HCT116 (cell line): ENCODE results near the gene SYTL3. TPM values are rescaled to one million over a fixed set of nuclear protein-coding genes. Genes with fewer than 3 reads are reported as not detected.
A peak's percentile ranks its signal among the peaks of the same experiment; 100 is the strongest.

Experiments
- ATAC-seq: fragments of 200-7000 bp; cut with Tn5 transposase; 2 replicates; pipeline ENCODE4 v1.9.1; 2020; ENCODE audit warnings: mild to moderate bottlenecking, moderate library complexity
- BruUV-seq: library from RNA; stranded (reverse); fragments of 400-500 nt; replicated peaks from 2 replicates; lab custom pipeline; 2021; lab: Mats Ljungman, UMichigan
- CTCF ChIA-PET: fragments of 300-600 bp; sonication (Branson Sonifier 250); formaldehyde crosslinking; loops from one replicate; lab custom pipeline; 2021; ENCODE audit warnings: antibody characterized with exemption; lab: Charles Lee
- POLR2A ChIA-PET: fragments of 300-600, 350-600 bp; sonication (Branson Sonifier 250); formaldehyde crosslinking; loops from one replicate; lab custom pipeline; 2021; ENCODE audit warnings: antibody characterized with exemption; lab: Charles Lee
- RAD21 ChIA-PET, 2 experiments: fragments of 300-600 bp; sonication (Branson Sonifier 250); formaldehyde crosslinking; loops; one replicate each; lab custom pipeline; 2023; ENCODE audit warnings: low total read pairs in 2 of 2; ENCODE audit not compliant: uncharacterized antibody in 2 of 2, unreplicated experiment in 2 of 2, low non-redundant PET in 1 of 2; lab: Charles Lee
- DNase-seq: peaks from one replicate; pipeline ENCODE4 v3.0.0-alpha.2; 2010; ENCODE audit warnings: low read depth, low spot score
- H2AFZ ChIP-seq: fragments of 200-600 bp; shearing (Covaris generic), sonication (generic); 2 replicates; pipeline ENCODE4 v1.6.1; 2017; ENCODE audit warnings: low read depth, mixed run types, mixed read lengths, antibody characterized with exemption, low read length; ENCODE audit not compliant: poor library complexity, severe bottlenecking
- H3K27ac ChIP-seq: 2 replicates; pipeline ENCODE4 v1.5.1; 2012; ENCODE audit warnings: low read depth, low read length
- H3K27me3 ChIP-seq: fragments of 200-600 bp; sonication (generic); 2 replicates; pipeline ENCODE4 v1.6.1; 2016; ENCODE audit warnings: mixed run types, low read length, mixed read lengths; ENCODE audit not compliant: insufficient read depth
- H3K36me3 ChIP-seq, 2 experiments: fragments of 200-500 bp in 1 of 2; fragments of 200-600 bp in 1 of 2; sonication (Bioruptor generic) in 1 of 2; sonication (generic) in 1 of 2; 2 replicates each; pipeline versions ENCODE4 v1.5.1 to v1.6.1; 2014 to 2016; ENCODE audit warnings: low read length in 2 of 2, inconsistent platforms in 1 of 2, mixed read lengths in 1 of 2, mixed run types in 1 of 2; ENCODE audit not compliant: insufficient read depth in 2 of 2, control insufficient read depth in 1 of 2
- H3K4me1 ChIP-seq, 2 experiments: fragments of 200-600 bp in 1 of 2; sonication (generic) in 1 of 2; 2 replicates each; pipeline versions ENCODE4 v1.5.1 to v1.6.1; 2012 to 2017; ENCODE audit warnings: low read length in 2 of 2, inconsistent platforms in 1 of 2, mild to moderate bottlenecking in 1 of 2, mixed read lengths in 1 of 2, mixed run types in 1 of 2, moderate library complexity in 1 of 2; ENCODE audit not compliant: insufficient read depth in 2 of 2, control insufficient read depth in 1 of 2
- H3K4me2 ChIP-seq: fragments of 200-600 bp; sonication (generic); 2 replicates; pipeline ENCODE4 v1.6.1; 2017; ENCODE audit warnings: mixed run types, low read length, mixed read lengths
- H3K4me3 ChIP-seq, 2 experiments: fragments of 200-600 bp in 1 of 2; sonication (generic) in 1 of 2; replicated peaks in 1 of 2; 2 replicates each; pipeline ENCODE4 v1.5.1; 2011 to 2016; ENCODE audit warnings: low read length in 2 of 2, control low read depth in 1 of 2, low read depth in 1 of 2, mild to moderate bottlenecking in 1 of 2, mixed read lengths in 1 of 2, mixed run types in 1 of 2
- H3K79me2 ChIP-seq: fragments of 200-600 bp; sonication (generic); 2 replicates; pipeline ENCODE4 v1.6.1; 2017; ENCODE audit warnings: mild to moderate bottlenecking, mixed run types, low read length, moderate library complexity, mixed read lengths; ENCODE audit not compliant: insufficient read depth
- H3K9ac ChIP-seq: fragments of 200-600 bp; sonication (generic); 2 replicates; pipeline ENCODE4 v1.6.1; 2016; ENCODE audit warnings: low read length, mixed read lengths
- H3K9me2 ChIP-seq: fragments of 200-600 bp; sonication (generic), shearing (Covaris generic); 2 replicates; pipeline ENCODE4 v1.6.1; 2017; ENCODE audit warnings: mixed run types, mild to moderate bottlenecking, moderate library complexity; ENCODE audit not compliant: insufficient read depth
- H3K9me3 ChIP-seq, 2 experiments: fragments of 200-500 bp in 1 of 2; fragments of 200-600 bp in 1 of 2; sonication (Bioruptor generic) in 1 of 2; sonication (generic) in 1 of 2; 2 replicates each; pipeline ENCODE4 v1.6.1; 2014 to 2017; ENCODE audit warnings: low read length in 2 of 2, mixed read lengths in 2 of 2, inconsistent platforms in 1 of 2, low read depth in 1 of 2, mild to moderate bottlenecking in 1 of 2, mixed run types in 1 of 2, moderate library complexity in 1 of 2; ENCODE audit not compliant: control insufficient read depth in 1 of 2, insufficient read depth in 1 of 2
- H4K20me1 ChIP-seq: fragments of 200-600 bp; sonication (generic), shearing (Covaris generic); 2 replicates; pipeline ENCODE4 v1.6.1; 2017; ENCODE audit warnings: mixed run types, mild to moderate bottlenecking, moderate library complexity; ENCODE audit not compliant: insufficient read depth
- CBX3 ChIP-seq: IDR thresholded peaks from 2 replicates; pipeline ENCODE4 v1.6.1; 2012; ENCODE audit warnings: low read depth
- EGR1 ChIP-seq: IDR thresholded peaks from 2 replicates; pipeline ENCODE4 v1.6.1; 2012; ENCODE audit warnings: low read depth
- POLR2A ChIP-seq: IDR thresholded peaks from 2 replicates; pipeline ENCODE4 v1.7.0; 2011; ENCODE audit warnings: borderline replicate concordance; ENCODE audit not compliant: insufficient read depth, insufficient read length; ENCODE audit errors: extremely low read depth
- POLR2AphosphoS5 ChIP-seq: IDR thresholded peaks from 2 replicates; pipeline ENCODE4 v1.6.1; 2011; ENCODE audit warnings: mild to moderate bottlenecking, low read depth, low read length, moderate library complexity
- RAD21 ChIP-seq: IDR thresholded peaks from 2 replicates; pipeline ENCODE4 v1.6.1; 2012; ENCODE audit warnings: low read depth, mild to moderate bottlenecking
- SIN3A ChIP-seq: IDR thresholded peaks from 2 replicates; pipeline ENCODE4 v1.6.1; 2012; ENCODE audit warnings: low read depth
- SP1 ChIP-seq: IDR thresholded peaks from 2 replicates; pipeline ENCODE4 v1.6.1; 2012; ENCODE audit warnings: low read depth
- SRF ChIP-seq: IDR thresholded peaks from 2 replicates; pipeline ENCODE4 v1.6.1; 2012; ENCODE audit warnings: low read depth
- TCF7L2 ChIP-seq: IDR thresholded peaks from 2 replicates; pipeline ENCODE4 v1.7.0; 2011; ENCODE audit warnings: borderline replicate concordance, inconsistent platforms; ENCODE audit not compliant: insufficient read depth, insufficient read length; ENCODE audit errors: extremely low read depth
- YY1 ChIP-seq: IDR thresholded peaks from 2 replicates; pipeline ENCODE4 v1.6.1; 2011; ENCODE audit warnings: low read length, low read depth, moderate library complexity, mild to moderate bottlenecking; ENCODE audit not compliant: insufficient replicate concordance; ENCODE audit errors: extremely low read depth
- intact Hi-C: fragments of 100-400 bp; cut with micrococcal nuclease; formaldehyde crosslinking; loops from 2 replicates; pipeline ENCODE4 v1.10.0; 2022
- total RNA-seq: library from RNA; stranded (reverse); gene quantifications from one replicate; pipeline ENCODE4 v1.2.1, GENCODE V29; 2021; ENCODE audit not compliant: unreplicated experiment
- TF ChIP-seq, protein P1 (sequence below): IDR thresholded peaks from 2 replicates; pipeline ENCODE4 v1.6.1; 2012

The SYTL3 gene
- total RNA-seq, 1 experiment from 2014 or later, result 55.3 TPM

GRCh38 chr6:158767709-158768108 is 117.9 kb downstream of the SYTL3 start:
- Histone ChIP-seq H3K9me3 (no peaks in the 10 kb centered on the region), H3K9me2 (no peaks in the 10 kb centered on the region), H3K27me3 (no peaks in the 10 kb centered on the region), H2AFZ (no peak overlapping the region), H3K4me3 (no peak overlapping the region), H3K79me2 (peaks cover 60% of the 10 kb centered on the region)
- POLR2A ChIA-PET, result interaction anchor here (0.7 to 9.3 kb wide), 4 partner anchors 25 to 101 kb away, joined by 3 to 39 read pairs (median 4); no protein-coding TSS in a partner anchor
- no peak for DNase-seq
- CTCF ChIA-PET, result interaction anchor here (2.5 kb wide), 1 partner anchor 49 kb away, joined by 11 read pairs; no protein-coding TSS in a partner anchor
- TF ChIP-seq YY1 (no peak), POLR2AphosphoS5 (no peak; the same call in 1 of the 2 replicates), SP1 (no peak), POLR2A (no peak)
- TF ChIP-seq, all 23 proteins: peak for 0
- Histone ChIP-seq H3K36me3 (peaks cover 58 to 79% of the 10 kb centered on the region in 2 experiments), H3K4me2 (peak overlapping the region; percentile 4; the same call in 1 of the 2 replicates), H3K27ac (peak overlapping the region; percentile 57), H3K9ac (peak overlapping the region; percentile 17; the same call in 1 of the 2 replicates), H4K20me1 (peaks cover 28% of the 10 kb centered on the region; the same call in 1 of the 2 replicates), H3K4me1 (peaks cover 5 to 100% of the 10 kb centered on the region in 2 experiments; a peak in 3 of 4 replicates)
- intact Hi-C loops, result loop anchor here (10.0 kb wide), 1 partner anchor 337 kb away; no protein-coding TSS in a partner anchor
- no peak for ATAC-seq
- RAD21 ChIA-PET, result no interaction called here
- BruUV-seq, result no TSS peak

- POLR2A ChIA-PET, result interaction anchor here (0.8 to 9.3 kb wide), 3 partner anchors 25 to 100 kb away, joined by 3 to 39 read pairs (median 3); no protein-coding TSS in a partner anchor
- Histone ChIP-seq H3K27ac (peak overlapping the region; percentile 57), H3K36me3 (peaks cover 59 to 86% of the 10 kb centered on the region in 2 experiments), H3K9ac (peak overlapping the region; percentile 17; the same call in 1 of the 2 replicates), H3K9me2 (no peaks in the 10 kb centered on the region), H4K20me1 (peaks cover 29% of the 10 kb centered on the region; the same call in 1 of the 2 replicates), H3K4me3 (no peak overlapping the region), H3K4me2 (peak overlapping the region; percentile 4; the same call in 1 of the 2 replicates), H3K79me2 (peaks cover 68% of the 10 kb centered on the region), H3K9me3 (no peaks in the 10 kb centered on the region), H3K4me1 (peaks cover 11 to 100% of the 10 kb centered on the region in 2 experiments), H2AFZ (no peak overlapping the region), H3K27me3 (no peaks in the 10 kb centered on the region)
- intact Hi-C loops, result loop anchor here (10.0 kb wide), 1 partner anchor 336 kb away; no protein-coding TSS in a partner anchor
- CTCF ChIA-PET, result interaction anchor here (0.6 to 2.5 kb wide), 4 partner anchors 25 to 77 kb away, joined by 3 to 11 read pairs (median 4); no protein-coding TSS in a partner anchor
- ATAC-seq (no peak), DNase-seq (no peak)
- no peak for TF ChIP-seq POLR2A
- TF ChIP-seq YY1, result no peak
- TF ChIP-seq CBX3, result no peak
- TF ChIP-seq EGR1, result no peak
- no peak for TF ChIP-seq SRF
- TF ChIP-seq POLR2AphosphoS5, result no peak; the same call in none of the 2 replicates
- TF ChIP-seq RAD21, result no peak
- TF ChIP-seq SIN3A, result no peak
- TF ChIP-seq, protein P1, sequence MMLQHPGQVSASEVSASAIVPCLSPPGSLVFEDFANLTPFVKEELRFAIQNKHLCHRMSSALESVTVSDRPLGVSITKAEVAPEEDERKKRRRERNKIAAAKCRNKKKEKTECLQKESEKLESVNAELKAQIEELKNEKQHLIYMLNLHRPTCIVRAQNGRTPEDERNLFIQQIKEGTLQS, result no peak
- no peak for TF ChIP-seq TCF7L2
- RAD21 ChIA-PET, result no interaction called here
- BruUV-seq, result no TSS peak
These were observed 118.6 kb downstream of the SYTL3 start for GRCh38 chr6:158768436-158768835.
